ENCODE results near the gene STOM.

DNA sequence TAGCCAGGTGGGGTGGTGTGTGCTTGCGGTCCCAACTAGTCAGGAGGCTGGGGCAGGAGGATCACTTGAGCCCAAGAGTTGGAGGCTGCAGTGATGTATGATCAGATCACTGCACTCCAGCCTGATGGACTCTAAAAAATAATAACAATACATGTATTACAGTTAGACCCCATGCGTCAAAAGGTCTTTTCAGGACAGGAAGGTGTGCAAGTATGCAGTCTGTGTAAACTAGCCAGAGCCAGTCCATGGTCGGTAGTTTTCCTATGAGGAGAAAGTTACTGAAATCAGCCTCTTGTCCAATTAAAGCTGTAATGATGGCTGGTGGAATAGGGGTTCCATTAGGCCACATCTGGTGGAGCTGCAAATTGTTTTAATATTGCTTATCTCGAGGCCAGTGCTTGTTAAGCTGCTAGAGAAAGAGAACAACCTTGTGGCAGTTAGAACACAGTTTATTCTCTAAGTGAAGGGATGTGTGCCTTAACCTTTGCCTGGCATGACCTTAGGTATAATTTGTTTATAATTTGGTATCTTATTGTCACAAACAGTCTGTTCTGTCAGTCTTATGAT lies 1.5 kb upstream of the STOM start:
- TF ChIP-seq, protein P1, sequence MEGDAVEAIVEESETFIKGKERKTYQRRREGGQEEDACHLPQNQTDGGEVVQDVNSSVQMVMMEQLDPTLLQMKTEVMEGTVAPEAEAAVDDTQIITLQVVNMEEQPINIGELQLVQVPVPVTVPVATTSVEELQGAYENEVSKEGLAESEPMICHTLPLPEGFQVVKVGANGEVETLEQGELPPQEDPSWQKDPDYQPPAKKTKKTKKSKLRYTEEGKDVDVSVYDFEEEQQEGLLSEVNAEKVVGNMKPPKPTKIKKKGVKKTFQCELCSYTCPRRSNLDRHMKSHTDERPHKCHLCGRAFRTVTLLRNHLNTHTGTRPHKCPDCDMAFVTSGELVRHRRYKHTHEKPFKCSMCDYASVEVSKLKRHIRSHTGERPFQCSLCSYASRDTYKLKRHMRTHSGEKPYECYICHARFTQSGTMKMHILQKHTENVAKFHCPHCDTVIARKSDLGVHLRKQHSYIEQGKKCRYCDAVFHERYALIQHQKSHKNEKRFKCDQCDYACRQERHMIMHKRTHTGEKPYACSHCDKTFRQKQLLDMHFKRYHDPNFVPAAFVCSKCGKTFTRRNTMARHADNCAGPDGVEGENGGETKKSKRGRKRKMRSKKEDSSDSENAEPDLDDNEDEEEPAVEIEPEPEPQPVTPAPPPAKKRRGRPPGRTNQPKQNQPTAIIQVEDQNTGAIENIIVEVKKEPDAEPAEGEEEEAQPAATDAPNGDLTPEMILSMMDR (IDR thresholded peaks at IDR 0.05) = no peak
- no peak for TF ChIP-seq POLR2A (IDR thresholded peaks at IDR 0.05)

Measured in body of pancreas (tissue), 4 donors.